GM12874 (cell line): Measurements from ENCODE around the gene CCNA2.

Source experiments
- CTCF ChIP-seq: IDR thresholded peaks from 2 replicates; pipeline ENCODE4 v1.5.1; 2011; ENCODE audit warnings: low read depth, mild to moderate bottlenecking, control low read depth, low read length, moderate library complexity; ENCODE audit not compliant: insufficient read depth

CCNA2 gene

GRCh38 chr4:121806411-121806810, 17.3 kb downstream of the CCNA2 start:
- no peak for TF ChIP-seq CTCF

- no peak for TF ChIP-seq CTCF
Observed at GRCh38 chr4:121801715-121802075, 22.0 kb downstream of the CCNA2 start.

- no peak for TF ChIP-seq CTCF
Observed at GRCh38 chr4:121800961-121801714, 22.5 kb downstream of the CCNA2 start, which contains the start of gene EXOSC9. Gene EXOSC9, plus strand, starts transcription at chr4:121801323. Its CDS starts 102 bp downstream, at chr4:121801425.

GRCh38 chr4:121800638-121800960, 23.1 kb downstream of the CCNA2 start:
- TF ChIP-seq CTCF = no peak

GRCh38 chr4:121799867-121800501, 23.7 kb downstream of the CCNA2 start:
- TF ChIP-seq CTCF = no peak

GRCh38 chr4:121799208-121799823, 24.4 kb downstream of the CCNA2 start:
- TF ChIP-seq CTCF = no peak

GRCh38 chr4:121796283-121796682, 27.4 kb downstream of the CCNA2 start:
- TF ChIP-seq CTCF = no peak
